ENCODE data around the gene CBX1. TPM values are rescaled to one million over a fixed set of nuclear protein-coding genes. Genes with fewer than 3 reads are reported as not detected.
A peak's percentile ranks its signal among the peaks of the same experiment; 100 is the strongest.

Gene CBX1
- total RNA-seq, 2 experiments from 2014 or later, result 5.5 to 6.6 TPM

DNA sequence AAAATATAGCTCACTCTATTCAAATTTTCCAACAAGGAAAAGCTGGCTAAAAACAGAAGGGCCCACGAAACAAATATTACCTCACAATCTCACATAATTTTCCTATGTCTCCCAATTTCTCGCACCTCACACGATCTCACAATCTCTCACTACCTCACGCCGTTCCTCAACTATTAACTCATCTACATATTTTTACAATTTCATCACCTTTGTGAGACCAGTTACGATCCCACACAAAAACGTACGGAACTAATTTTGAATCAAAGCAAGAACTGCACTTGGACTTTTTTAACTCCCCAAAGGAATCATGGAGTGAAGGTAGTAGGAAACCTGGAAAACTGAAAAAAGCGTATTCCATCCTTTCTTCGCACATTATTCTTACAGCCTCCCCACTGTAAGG is 1.1 kb downstream of the CBX1 start:
- DNase-seq (no peak), ATAC-seq (ENCODE audit: poor library complexity) (no peak)
- ChIA-PET POLR2A (interaction anchor here (3.8 kb wide), 1 partner anchor 12 kb away, joined by 21 read pairs; no protein-coding TSS in a partner anchor), CTCF (interaction anchor here (0.6 kb wide), 1 partner anchor 11 kb away, joined by 3 read pairs; no protein-coding TSS in a partner anchor)
- peak overlapping the region; percentile 74 for H3K27ac Mint-ChIP-seq
- Histone ChIP-seq H3K36me3 (ENCODE audit: insufficient read depth, low read length) (peaks cover 3% of the 10 kb centered on the region), H3K4me1 (ENCODE audit: insufficient read depth, low read length) (peaks cover 21% of the 10 kb centered on the region), H3K27me3 (ENCODE audit: control insufficient read depth in 1 of 2, insufficient read depth in 2 of 2, low read length in 2 of 2) (no peaks in the 10 kb centered on the region), H3K9me3 (ENCODE audit: control insufficient read depth in 1 of 2, insufficient read depth in 1 of 2, low read length in 2 of 2) (no peaks in the 10 kb centered on the region), H3K27ac (ENCODE audit: low read depth in 1 of 2, low read length in 2 of 2) (no peak overlapping the region), H3K4me3 (ENCODE audit: low read length) (peak overlapping the region; percentile 89)
- intact Hi-C loops (cut with DNase I, micrococcal nuclease), result loop anchor here in 1 of 2 experiments (10.0 kb wide), 1 partner anchor 265 kb away; the partner anchor contains the start of genes LRRC46 and MRPL10
- TF ChIP-seq, protein P1, sequence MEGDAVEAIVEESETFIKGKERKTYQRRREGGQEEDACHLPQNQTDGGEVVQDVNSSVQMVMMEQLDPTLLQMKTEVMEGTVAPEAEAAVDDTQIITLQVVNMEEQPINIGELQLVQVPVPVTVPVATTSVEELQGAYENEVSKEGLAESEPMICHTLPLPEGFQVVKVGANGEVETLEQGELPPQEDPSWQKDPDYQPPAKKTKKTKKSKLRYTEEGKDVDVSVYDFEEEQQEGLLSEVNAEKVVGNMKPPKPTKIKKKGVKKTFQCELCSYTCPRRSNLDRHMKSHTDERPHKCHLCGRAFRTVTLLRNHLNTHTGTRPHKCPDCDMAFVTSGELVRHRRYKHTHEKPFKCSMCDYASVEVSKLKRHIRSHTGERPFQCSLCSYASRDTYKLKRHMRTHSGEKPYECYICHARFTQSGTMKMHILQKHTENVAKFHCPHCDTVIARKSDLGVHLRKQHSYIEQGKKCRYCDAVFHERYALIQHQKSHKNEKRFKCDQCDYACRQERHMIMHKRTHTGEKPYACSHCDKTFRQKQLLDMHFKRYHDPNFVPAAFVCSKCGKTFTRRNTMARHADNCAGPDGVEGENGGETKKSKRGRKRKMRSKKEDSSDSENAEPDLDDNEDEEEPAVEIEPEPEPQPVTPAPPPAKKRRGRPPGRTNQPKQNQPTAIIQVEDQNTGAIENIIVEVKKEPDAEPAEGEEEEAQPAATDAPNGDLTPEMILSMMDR (IDR thresholded peaks at IDR 0.05), result no peak
- peaks cover 5% of the 10 kb centered on the region for H3K36me3 Mint-ChIP-seq (ENCODE audit: low read depth)
- H3K27me3 Mint-ChIP-seq, result no peaks in the 10 kb centered on the region
- peak overlapping the region; percentile 92 for H3K4me3 Mint-ChIP-seq
- no peaks in the 10 kb centered on the region for H3K9me3 Mint-ChIP-seq
- peaks cover 48% of the 10 kb centered on the region for H3K4me1 Mint-ChIP-seq (ENCODE audit: low read depth)

DNA sequence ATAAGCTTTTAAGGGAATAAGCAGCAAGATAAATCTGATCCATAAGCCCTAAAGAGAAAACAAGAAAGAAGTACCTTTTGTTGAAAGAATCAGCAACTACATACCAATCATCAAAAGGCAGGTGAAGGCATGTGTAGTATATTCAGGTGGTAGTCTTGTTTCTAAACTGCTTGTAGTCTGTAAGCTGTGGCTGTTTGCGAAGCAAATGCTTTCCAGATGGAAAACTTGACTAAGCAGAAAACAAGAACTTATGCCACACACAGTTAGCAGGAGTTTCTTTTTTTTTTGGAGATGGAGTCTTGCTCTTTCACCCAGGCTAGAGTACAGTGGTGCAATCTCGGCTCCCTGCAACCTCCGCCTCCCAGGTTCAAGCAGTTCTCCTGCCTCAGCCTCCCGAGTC is 5.7 kb downstream of the CBX1 start:
- TF ChIP-seq, protein P1 (IDR thresholded peaks at IDR 0.05), result no peak
- H3K27me3 ChIP-seq (ENCODE audit: control insufficient read depth in 1 of 2, insufficient read depth in 2 of 2, low read length in 2 of 2), result no peaks in the 10 kb centered on the region
- no peak overlapping the region for H3K27ac Mint-ChIP-seq
- H3K27me3 Mint-ChIP-seq, result no peaks in the 10 kb centered on the region
- H3K4me1 ChIP-seq (ENCODE audit: insufficient read depth, low read length), result peaks cover 5% of the 10 kb centered on the region
- ATAC-seq (ENCODE audit: poor library complexity), result no peak
- peaks cover 7% of the 10 kb centered on the region for H3K36me3 Mint-ChIP-seq (ENCODE audit: low read depth)
- no peak overlapping the region for H3K4me3 ChIP-seq (ENCODE audit: low read length)
- intact Hi-C loops (cut with DNase I, micrococcal nuclease), result no loop called here
- H3K9me3 Mint-ChIP-seq, result no peaks in the 10 kb centered on the region
- DNase-seq, result no peak
- peaks cover 13% of the 10 kb centered on the region for H3K36me3 ChIP-seq (ENCODE audit: insufficient read depth, low read length)
- no peaks in the 10 kb centered on the region for H3K9me3 ChIP-seq (ENCODE audit: control insufficient read depth in 1 of 2, insufficient read depth in 1 of 2, low read length in 2 of 2)
- POLR2A ChIA-PET, result no interaction called here
- CTCF ChIA-PET, result no interaction called here
- peaks cover 15% of the 10 kb centered on the region for H3K4me1 Mint-ChIP-seq (ENCODE audit: low read depth)
- H3K4me3 Mint-ChIP-seq, result no peak overlapping the region
- no peak overlapping the region for H3K27ac ChIP-seq (ENCODE audit: low read depth in 1 of 2, low read length in 2 of 2)

DNA sequence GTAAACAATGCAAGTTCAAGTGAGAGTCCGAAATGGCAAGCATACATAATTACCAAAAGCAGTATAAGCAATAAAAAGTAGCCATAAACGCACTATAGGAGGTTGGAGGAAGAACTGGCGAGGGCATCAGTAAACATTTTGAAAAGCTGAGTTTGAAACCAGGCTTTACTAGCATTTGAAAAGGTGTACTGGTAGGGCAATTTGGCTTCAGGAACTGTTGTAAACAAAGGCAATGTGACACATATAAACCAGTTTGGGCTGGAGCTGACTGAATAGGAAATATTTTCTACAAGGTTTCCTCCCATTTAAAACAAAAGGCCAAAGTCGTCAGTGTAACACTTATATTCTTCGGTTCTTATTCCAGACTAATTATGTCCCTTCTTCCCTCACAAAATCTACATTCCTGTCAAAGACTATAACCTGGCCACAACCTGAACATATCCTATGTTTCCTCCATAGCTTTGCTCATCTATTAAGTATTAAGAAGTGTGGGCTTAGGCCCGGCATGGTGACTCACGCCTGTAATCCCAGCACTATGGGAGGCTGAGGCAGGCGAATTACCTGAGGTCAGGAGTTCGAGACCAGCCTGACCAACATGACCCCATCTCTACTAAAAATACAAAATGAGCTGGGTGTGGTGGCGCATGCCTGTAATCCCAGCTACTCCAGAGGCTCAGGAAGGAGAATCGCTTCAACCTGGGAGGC is 7.8 kb downstream of the CBX1 start:
- no peaks in the 10 kb centered on the region for H3K9me3 Mint-ChIP-seq
- H3K4me3 Mint-ChIP-seq, result no peak overlapping the region
- Histone ChIP-seq H3K4me1 (ENCODE audit: insufficient read depth, low read length) (no peaks in the 10 kb centered on the region), H3K9me3 (ENCODE audit: control insufficient read depth in 1 of 2, insufficient read depth in 1 of 2, low read length in 2 of 2) (no peaks in the 10 kb centered on the region), H3K27me3 (ENCODE audit: control insufficient read depth in 1 of 2, insufficient read depth in 2 of 2, low read length in 2 of 2) (no peaks in the 10 kb centered on the region), H3K4me3 (ENCODE audit: low read length) (no peak overlapping the region), H3K36me3 (ENCODE audit: insufficient read depth, low read length) (peaks cover 13% of the 10 kb centered on the region), H3K27ac (ENCODE audit: low read depth in 1 of 2, low read length in 2 of 2) (no peak overlapping the region)
- H3K27ac Mint-ChIP-seq, result no peak overlapping the region
- DNase-seq, result no peak
- peaks cover 7% of the 10 kb centered on the region for H3K4me1 Mint-ChIP-seq (ENCODE audit: low read depth)
- CTCF ChIA-PET, result interaction anchor here (1.7 kb wide), 1 partner anchor 15 kb away, joined by 4 read pairs; no protein-coding TSS in a partner anchor
- intact Hi-C loops (cut with DNase I, micrococcal nuclease), result no loop called here
- TF ChIP-seq, protein P1 (IDR thresholded peaks at IDR 0.05), result no peak
- no peak for ATAC-seq (ENCODE audit: poor library complexity)
- H3K27me3 Mint-ChIP-seq, result no peaks in the 10 kb centered on the region
- POLR2A ChIA-PET, result no interaction called here
- peaks cover 7% of the 10 kb centered on the region for H3K36me3 Mint-ChIP-seq (ENCODE audit: low read depth)
